Measurements from ENCODE around the gene TEX2.
"Not testable (repeated sequence)": the region's sequence is repeated elsewhere in the genome, so short reads cannot be mapped to it uniquely, and the experiment has no call there.

The TEX2 gene

GRCh38 chr17:64208656-64209055 is 54.4 kb downstream of the TEX2 start:
- DNase-seq: not testable (repeated sequence)

- DNase-seq: no peak
Measured at GRCh38 chr17:64205804-64206203, 57.3 kb downstream of the TEX2 start.

GRCh38 chr17:64203630-64204029 is 59.4 kb downstream of the TEX2 start:
- DNase-seq: no peak

- no peak for DNase-seq
Measured at GRCh38 chr17:64202683-64203344, 60.2 kb downstream of the TEX2 start.

GRCh38 chr17:64200080-64201032 is 62.7 kb downstream of the TEX2 start:
- DNase-seq: peak; percentile 36 to 53

GRCh38 chr17:64198331-64199090 is 64.5 kb downstream of the TEX2 start:
- DNase-seq: no peak

- DNase-seq: no peak
Measured at GRCh38 chr17:64196601-64197000, 66.5 kb downstream of the TEX2 start.

GRCh38 chr17:64193561-64193960 is 69.5 kb downstream of the TEX2 start:
- DNase-seq: no peak

GRCh38 chr17:64192589-64192988 is 70.5 kb downstream of the TEX2 start:
- DNase-seq: no peak

GRCh38 chr17:64190472-64190871 is 72.6 kb downstream of the TEX2 start:
- no peak for DNase-seq

GRCh38 chr17:64188088-64188487 is 75.0 kb downstream of the TEX2 start:
- no peak for DNase-seq

GRCh38 chr17:64187093-64187895 is 75.8 kb downstream of the TEX2 start:
- DNase-seq: no peak

- DNase-seq: no peak
Measured at GRCh38 chr17:64186171-64187092, 76.6 kb downstream of the TEX2 start.

- DNase-seq: not testable (repeated sequence)
Measured at GRCh38 chr17:64185557-64185956, 77.5 kb downstream of the TEX2 start.

- no peak for DNase-seq
Measured at GRCh38 chr17:64185101-64185500, 78.0 kb downstream of the TEX2 start.

GRCh38 chr17:64183815-64184214 is 79.2 kb downstream of the TEX2 start:
- DNase-seq: peak; percentile 48 to 49

- no peak for DNase-seq
Measured at GRCh38 chr17:64182325-64183012, 80.6 kb downstream of the TEX2 start.

- DNase-seq: no peak
Measured at GRCh38 chr17:64180089-64181073, 82.7 kb downstream of the TEX2 start.

- DNase-seq: not testable (repeated sequence)
Measured at GRCh38 chr17:64179024-64179423, 84.0 kb downstream of the TEX2 start.

Data from activated T-cell treated with anti-CD3 and anti-CD28 coated beads, Interleukin-2, amount 50 U/mL, for 48 hours (primary cell).